Measurements from ENCODE around the gene RAD21L1. TPM values are rescaled to one million over a fixed set of nuclear protein-coding genes. Genes with fewer than 3 reads are reported as not detected.

The RAD21L1 gene
- total RNA-seq, 4 donors from 2014 or later: not detected

GRCh38 chr20:1296117-1296610 is 70.3 kb downstream of the RAD21L1 start:
- no peak for TF ChIP-seq POLR2A (IDR thresholded peaks at IDR 0.05)
- no peak for TF ChIP-seq CTCF (IDR thresholded peaks at IDR 0.05)
- no peak for DNase-seq
- H3K36me3 ChIP-seq: no peaks in the 10 kb centered on the region

GRCh38 chr20:1296922-1297321 is 71.1 kb downstream of the RAD21L1 start:
- no peaks in the 10 kb centered on the region for H3K27me3 ChIP-seq
- no peaks in the 10 kb centered on the region for H3K4me1 ChIP-seq
- H3K4me3 ChIP-seq: no peak overlapping the region
- no peak overlapping the region for H3K27ac ChIP-seq
- no peak for TF ChIP-seq POLR2A (IDR thresholded peaks at IDR 0.05)
- TF ChIP-seq CTCF (IDR thresholded peaks at IDR 0.05): no peak
- no peak for DNase-seq
- no peaks in the 10 kb centered on the region for H3K36me3 ChIP-seq
- no peaks in the 10 kb centered on the region for H3K9me3 ChIP-seq

More at GRCh38 chr20:1296117-1296610, 70.3 kb downstream of the RAD21L1 start:
- no peak overlapping the region for H3K27ac ChIP-seq
- H3K4me3 ChIP-seq: no peak overlapping the region
- no peaks in the 10 kb centered on the region for H3K27me3 ChIP-seq
- H3K9me3 ChIP-seq: no peaks in the 10 kb centered on the region
- H3K4me1 ChIP-seq: peaks cover 0 to 3% (median 0%) of the 10 kb centered on the region in 4 donors

- no peak overlapping the region for H3K4me3 ChIP-seq
- no peak for TF ChIP-seq CTCF (IDR thresholded peaks at IDR 0.05)
- TF ChIP-seq POLR2A (IDR thresholded peaks at IDR 0.05): no peak
- no peaks in the 10 kb centered on the region for H3K4me1 ChIP-seq
- H3K27ac ChIP-seq: no peak overlapping the region
- no peaks in the 10 kb centered on the region for H3K27me3 ChIP-seq
- H3K36me3 ChIP-seq: no peaks in the 10 kb centered on the region
- H3K9me3 ChIP-seq: no peaks in the 10 kb centered on the region
- no peak for DNase-seq
These were observed 71.6 kb downstream of the RAD21L1 start for GRCh38 chr20:1297486-1297885.

GRCh38 chr20:1298166-1298565 is 72.3 kb downstream of the RAD21L1 start:
- no peaks in the 10 kb centered on the region for H3K9me3 ChIP-seq
- TF ChIP-seq CTCF (IDR thresholded peaks at IDR 0.05): no peak
- H3K27me3 ChIP-seq: no peaks in the 10 kb centered on the region
- no peaks in the 10 kb centered on the region for H3K36me3 ChIP-seq
- DNase-seq: no peak
- H3K4me1 ChIP-seq: no peaks in the 10 kb centered on the region
- H3K4me3 ChIP-seq: no peak overlapping the region
- H3K27ac ChIP-seq: no peak overlapping the region

GRCh38 chr20:1298888-1299511 is 73.2 kb downstream of the RAD21L1 start:
- TF ChIP-seq CTCF (IDR thresholded peaks at IDR 0.05) (no peak), POLR2A (IDR thresholded peaks at IDR 0.05) (no peak)
- DNase-seq: no peak

More at GRCh38 chr20:1298888-1299511, 73.2 kb downstream of the RAD21L1 start:
- Histone ChIP-seq H3K27me3 (no peaks in the 10 kb centered on the region), H3K36me3 (no peaks in the 10 kb centered on the region), H3K4me1 (no peaks in the 10 kb centered on the region), H3K4me3 (no peak overlapping the region), H3K9me3 (no peaks in the 10 kb centered on the region), H3K27ac (no peak overlapping the region)

All from Peyer's patch (tissue), 4 donors.